ENCODE results near the gene ELMO3.
A peak's percentile ranks its signal among the peaks of the same experiment; 100 is the strongest.

ELMO3 gene

GRCh38 chr16:67245674-67246080, 46.7 kb downstream of the ELMO3 start:
- Histone ChIP-seq H3K9me3 (no peaks in the 10 kb centered on the region), H3K4me1 (peaks cover 0 to 77% (median 62%) of the 10 kb centered on the region in 4 donors), H3K27me3 (peaks cover 0 to 25% of the 10 kb centered on the region in 2 donors), H3K27ac (peak overlapping the region; percentile 75 to 83), H3K36me3 (no peaks in the 10 kb centered on the region), H3K4me3 (peak overlapping the region; percentile 70 to 74)
- no peak for DNase-seq
- no peak for TF ChIP-seq CTCF (IDR thresholded peaks at IDR 0.05)
- intact Hi-C loops (cut with DNase I; ENCODE audit: low total_unique reads) = loop anchor here (2.0 kb wide), 1 partner anchor 17 kb away; no protein-coding TSS in a partner anchor

DNA sequence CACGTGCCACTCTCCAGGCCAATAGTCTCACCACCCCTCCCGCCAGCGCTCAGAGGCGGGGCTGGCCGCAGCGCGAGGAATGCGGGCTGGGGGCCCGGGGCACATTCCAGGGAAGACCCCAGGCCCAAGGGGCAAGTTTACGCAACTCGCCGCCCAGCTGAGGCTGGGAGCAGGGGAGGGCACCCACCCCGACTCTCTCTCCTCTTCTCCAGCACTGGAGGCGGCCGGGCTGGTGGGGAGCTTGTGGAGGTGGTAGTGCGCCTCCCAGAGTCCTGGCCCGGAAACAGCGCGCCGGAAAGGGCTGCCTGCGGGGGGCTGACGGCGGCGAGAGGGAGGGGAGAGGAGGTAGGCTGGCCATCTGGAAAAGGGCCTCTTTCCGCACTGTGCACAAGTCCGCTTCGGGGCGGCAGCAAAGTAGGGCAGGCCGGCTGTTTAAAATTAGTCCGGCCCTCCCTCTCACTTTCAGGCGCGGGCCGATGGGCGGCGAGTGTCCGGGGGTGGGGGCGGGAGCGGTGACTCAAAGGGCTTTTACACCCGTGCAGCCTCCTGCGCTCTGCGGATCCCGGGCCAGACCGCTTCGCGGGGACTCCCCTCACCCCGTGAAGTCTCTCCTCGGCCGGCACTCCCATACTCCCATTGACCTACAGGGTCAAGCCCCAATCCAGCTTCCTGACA, 47.3 kb downstream of the ELMO3 start:
- peak; percentile 12 to 19 for TF ChIP-seq CTCF (IDR thresholded peaks at IDR 0.05)
- peak overlapping the region; percentile 70 to 74 for H3K4me3 ChIP-seq
- DNase-seq = peak; percentile 72 to 88
- H3K4me1 ChIP-seq = peaks cover 0 to 72% (median 57%) of the 10 kb centered on the region in 4 donors
- H3K9me3 ChIP-seq = no peaks in the 10 kb centered on the region
- peaks cover 0 to 27% of the 10 kb centered on the region in 2 donors for H3K27me3 ChIP-seq
- intact Hi-C loops (cut with DNase I; ENCODE audit: low total_unique reads) = no loop called here
- peak overlapping the region; percentile 75 to 83 for H3K27ac ChIP-seq
- no peaks in the 10 kb centered on the region for H3K36me3 ChIP-seq

- no peak for TF ChIP-seq CTCF (IDR thresholded peaks at IDR 0.05)
- peaks cover 0 to 66% (median 52%) of the 10 kb centered on the region in 4 donors for H3K4me1 ChIP-seq
Observed at GRCh38 chr16:67246756-67247191, 47.8 kb downstream of the ELMO3 start.

DNA sequence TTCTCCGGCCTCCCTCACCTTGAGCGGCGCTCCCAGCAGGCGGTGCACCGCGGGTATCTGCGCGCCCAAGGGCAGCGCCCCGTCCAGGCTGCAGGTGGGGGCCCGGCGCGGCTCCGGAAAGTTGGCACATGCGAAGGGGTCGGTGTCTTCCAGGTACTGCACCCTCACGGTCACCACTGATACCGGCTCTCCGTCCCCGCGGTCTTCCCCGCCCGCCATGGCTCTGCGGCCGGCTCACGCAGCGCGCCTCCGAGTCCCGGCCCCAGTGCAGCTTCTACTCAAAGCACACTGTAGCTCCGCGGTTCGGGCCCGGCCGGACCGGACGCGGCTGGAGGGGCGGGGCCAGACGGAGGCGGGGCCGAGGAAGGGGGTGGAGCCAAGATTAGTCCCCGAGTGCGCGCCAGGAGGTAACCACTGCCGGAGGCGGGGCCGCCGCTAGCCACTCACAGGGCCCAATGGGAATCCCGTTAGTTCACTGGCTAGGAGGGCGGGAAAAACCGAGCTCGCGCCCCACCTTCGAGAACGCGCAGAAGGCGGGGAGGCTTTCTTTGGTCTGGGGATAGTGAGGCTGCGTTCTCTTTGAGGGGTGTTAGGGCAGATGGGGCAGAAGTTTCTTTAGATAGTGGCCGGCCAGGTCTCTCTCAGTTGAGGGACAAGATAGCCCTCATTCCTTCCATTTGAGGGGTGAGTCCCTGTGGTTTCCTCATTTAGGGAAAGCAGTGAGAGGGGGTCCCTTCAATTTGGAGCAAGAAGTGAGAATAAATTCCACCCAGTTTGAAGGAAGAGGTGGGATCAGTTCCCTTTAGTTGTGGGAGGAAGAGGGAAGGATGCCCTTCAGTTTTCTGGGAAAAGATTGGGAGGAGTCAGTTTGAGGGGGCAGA, 48.5 kb downstream of the ELMO3 start, which contains the start of gene FHOD1:
FHOD1 (minus strand) TSS at position 290 of the 881 bp plus-strand sequence; CDS start at position 219, 71 bp downstream.
- H3K4me3 ChIP-seq = peak within 1 kb of the TSS; percentile 70 to 74
- H3K36me3 ChIP-seq = no peaks in the 10 kb centered on the region
- peak; percentile 97 to 99 for DNase-seq
- H3K9me3 ChIP-seq = no peaks in the 10 kb centered on the region
- no peak for TF ChIP-seq CTCF (IDR thresholded peaks at IDR 0.05)
- intact Hi-C loops (cut with DNase I; ENCODE audit: low total_unique reads) = no loop called here
- peaks cover 0 to 60% (median 48%) of the 10 kb centered on the region in 4 donors for H3K4me1 ChIP-seq
- peak within 1 kb of the TSS; percentile 75 to 83 for H3K27ac ChIP-seq
- H3K27me3 ChIP-seq = peaks cover 0 to 36% of the 10 kb centered on the region in 2 donors

More at GRCh38 chr16:67246756-67247191, 47.8 kb downstream of the ELMO3 start:
- Histone ChIP-seq H3K27ac (peak overlapping the region; percentile 75 to 83), H3K27me3 (peaks cover 0 to 31% of the 10 kb centered on the region in 2 donors), H3K36me3 (no peaks in the 10 kb centered on the region), H3K4me3 (peak overlapping the region; percentile 70 to 74), H3K9me3 (no peaks in the 10 kb centered on the region)
- intact Hi-C loops (cut with DNase I; ENCODE audit: low total_unique reads) = no loop called here
- DNase-seq = peak; percentile 50 to 80

GRCh38 chr16:67248073-67248400, 49.1 kb downstream of the ELMO3 start:
- H3K27ac ChIP-seq = peak overlapping the region in 1 of 2 donors; percentile 83
- peaks cover 0 to 39% of the 10 kb centered on the region in 2 donors for H3K27me3 ChIP-seq
- intact Hi-C loops (cut with DNase I; ENCODE audit: low total_unique reads) = no loop called here
- TF ChIP-seq CTCF (IDR thresholded peaks at IDR 0.05) = no peak
- H3K9me3 ChIP-seq = no peaks in the 10 kb centered on the region
- H3K36me3 ChIP-seq = no peaks in the 10 kb centered on the region
- H3K4me3 ChIP-seq = peak overlapping the region; percentile 70 to 74
- peaks cover 0 to 58% (median 48%) of the 10 kb centered on the region in 4 donors for H3K4me1 ChIP-seq
- peak in 1 of 2 donors; percentile 28 for DNase-seq
